SHP77 (cell line): ENCODE data around the gene MORN5.
A peak's percentile ranks its signal among the peaks of the same experiment; 100 is the strongest.

Experiments
- DNase-seq, 2 experiments: peaks; one replicate each; lab custom pipeline; 2025; lab: John Stamatoyannopoulos, UW

Gene MORN5

DNA sequence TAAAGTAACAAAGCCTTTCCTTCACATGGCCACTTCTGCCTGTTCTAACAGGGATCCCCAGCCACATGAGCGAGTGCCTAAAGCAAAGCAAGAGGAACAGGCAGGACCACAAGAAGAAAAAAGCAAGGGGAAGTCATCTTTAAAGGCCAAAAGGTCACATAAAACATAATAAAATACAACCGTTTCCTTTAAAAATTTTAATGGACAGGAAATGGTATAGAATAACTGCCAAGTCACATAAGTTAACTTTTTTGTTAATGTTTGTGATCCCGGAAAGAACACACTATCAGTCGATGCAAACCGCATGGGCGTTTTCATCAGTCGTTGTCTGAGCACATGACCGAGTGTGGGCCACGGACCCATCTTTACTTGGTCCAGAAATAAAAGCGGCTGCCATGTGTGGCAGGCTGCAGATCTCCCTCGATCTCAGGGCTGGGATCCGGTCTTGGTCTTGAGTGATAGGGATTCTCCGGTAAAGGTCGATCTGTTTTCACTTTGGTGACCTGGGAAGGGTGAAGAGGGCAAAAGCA is 15.8 kb upstream of the MORN5 start:
- DNase-seq = no peak

DNA sequence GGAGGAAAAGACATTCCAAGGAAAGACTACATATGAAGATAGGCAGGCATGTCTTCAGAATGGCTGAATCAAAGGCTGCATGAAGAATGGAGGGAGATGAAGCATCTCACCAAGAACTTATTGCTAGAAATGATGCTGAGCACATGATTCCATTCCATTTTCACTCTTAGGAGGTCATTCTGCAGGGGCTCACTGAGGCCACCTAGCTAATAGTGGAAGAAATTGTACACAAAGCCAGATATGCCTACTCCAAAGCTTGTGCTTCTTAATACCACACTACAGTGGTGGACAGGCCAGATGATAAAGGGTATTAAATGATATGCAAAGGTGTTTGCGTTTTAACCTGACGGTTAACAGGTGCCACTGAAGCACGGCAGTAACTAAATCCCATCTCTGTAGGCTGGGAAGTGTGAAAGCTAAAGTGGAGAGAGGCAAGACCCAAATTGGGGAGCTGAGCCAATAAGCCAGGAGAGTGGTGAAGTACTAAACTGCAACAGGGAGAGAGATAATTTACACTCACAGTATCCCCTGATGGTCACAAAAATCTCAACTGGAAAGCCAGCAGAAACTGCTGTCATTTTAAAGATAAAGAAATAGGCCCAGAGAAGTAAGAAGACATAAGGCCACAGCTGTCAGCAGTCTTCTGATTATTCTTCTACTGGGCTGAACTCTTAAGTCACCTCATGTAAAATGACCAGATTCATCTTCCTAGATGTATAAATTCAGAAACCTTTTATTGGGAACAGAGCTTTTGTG is 14.7 kb upstream of the MORN5 start:
- no peak for DNase-seq

DNA sequence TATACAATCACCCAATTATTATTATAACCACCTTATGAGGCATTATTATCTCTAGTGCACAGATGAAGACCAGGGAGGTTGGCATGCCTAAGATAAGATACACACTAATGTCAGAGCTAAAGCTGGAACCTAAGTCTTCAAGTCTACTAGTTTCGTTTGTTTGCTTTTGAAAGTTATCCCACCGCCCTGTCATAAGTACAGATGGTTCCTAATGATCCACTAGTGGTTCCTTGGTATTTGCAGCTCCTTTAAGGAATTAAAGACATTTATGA is 14.2 kb upstream of the MORN5 start:
- no peak for DNase-seq

DNA sequence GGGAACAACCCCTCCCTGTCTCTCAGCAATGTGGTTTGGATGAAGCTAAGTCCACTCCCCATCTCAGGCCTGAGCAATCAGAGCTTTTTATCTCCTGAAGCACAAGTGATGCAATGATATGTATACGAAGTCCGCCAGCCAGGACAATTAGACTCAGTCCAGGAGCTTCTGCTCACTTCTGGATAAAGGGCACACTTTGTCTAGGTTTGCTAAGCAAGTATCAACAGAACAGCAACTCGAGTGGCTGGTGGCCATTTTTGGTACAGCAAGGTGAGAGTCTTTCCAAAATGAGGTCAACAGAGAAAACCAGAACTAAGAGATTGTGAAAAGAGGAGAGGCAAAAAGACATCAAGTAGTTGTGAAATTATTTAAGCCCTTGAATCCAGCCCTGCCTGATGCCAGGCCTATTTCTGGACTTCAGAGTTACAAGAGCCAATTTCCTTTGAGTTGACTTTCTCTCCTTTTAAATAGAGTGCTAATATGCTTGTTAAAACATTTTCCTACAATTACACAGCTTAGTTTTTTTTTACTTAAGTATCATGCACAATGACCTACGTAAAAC is 8.4 kb upstream of the MORN5 start:
- no peak for DNase-seq

GRCh38 chr9:122155796-122156195 is 3.9 kb upstream of the MORN5 start:
- DNase-seq = no peak

DNA sequence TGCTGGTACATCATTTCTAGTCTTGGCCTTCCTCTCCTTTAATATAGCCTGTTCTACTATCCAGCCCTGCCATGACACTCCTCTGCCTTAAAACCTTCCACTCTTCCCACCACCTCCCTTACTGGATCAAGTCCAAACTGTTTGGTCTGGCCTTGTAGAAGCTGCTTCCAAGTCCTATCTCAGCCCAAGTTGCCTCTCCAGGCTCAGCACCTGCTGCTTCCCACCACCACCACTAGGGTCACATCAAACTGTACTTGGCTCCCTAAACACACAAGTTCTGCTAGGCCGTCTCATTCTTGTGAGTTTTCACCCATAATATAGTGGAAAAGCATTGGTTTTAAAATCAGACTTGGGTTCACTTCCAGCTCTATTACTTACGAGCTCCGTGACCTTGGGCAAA is 1.5 kb upstream of the MORN5 start:
- peak; percentile 34 to 64 for DNase-seq

DNA sequence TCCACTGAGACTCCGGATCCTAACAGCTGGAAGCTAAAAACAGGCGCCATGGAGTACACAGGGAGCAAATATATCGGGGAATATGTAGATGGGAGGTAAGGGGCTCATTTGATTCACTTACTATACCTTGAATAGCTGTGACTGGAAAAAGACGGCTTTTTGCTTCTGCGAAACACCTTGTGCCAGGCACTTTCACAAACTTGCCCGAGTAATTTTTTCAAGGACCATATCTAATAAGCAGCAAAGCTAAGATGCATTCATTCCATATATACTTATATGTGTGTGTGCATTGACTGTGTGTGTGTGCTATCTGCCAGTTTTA is 178 bp downstream of the MORN5 start:
- DNase-seq = no peak

DNA sequence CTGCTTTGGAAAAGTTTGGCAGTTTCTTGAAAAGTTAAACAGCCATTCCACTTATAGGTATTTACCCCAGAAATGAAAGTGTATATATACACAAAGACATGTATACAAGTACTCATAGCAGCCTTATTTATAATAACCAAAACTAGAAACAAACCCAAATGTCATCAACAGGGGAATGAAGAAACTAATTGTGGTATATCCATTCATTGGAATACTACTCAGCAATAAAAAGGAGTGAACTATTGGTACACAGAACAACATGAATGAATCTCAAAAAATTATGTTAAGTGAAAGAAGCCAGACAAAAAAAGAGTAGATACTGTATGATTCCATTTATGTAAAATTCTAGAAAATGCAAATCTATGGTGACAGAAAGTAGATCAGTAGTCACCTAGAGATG is 2.7 kb downstream of the MORN5 start:
- DNase-seq = no peak

GRCh38 chr9:122164286-122164685 is 4.6 kb downstream of the MORN5 start:
- no peak for DNase-seq

DNA sequence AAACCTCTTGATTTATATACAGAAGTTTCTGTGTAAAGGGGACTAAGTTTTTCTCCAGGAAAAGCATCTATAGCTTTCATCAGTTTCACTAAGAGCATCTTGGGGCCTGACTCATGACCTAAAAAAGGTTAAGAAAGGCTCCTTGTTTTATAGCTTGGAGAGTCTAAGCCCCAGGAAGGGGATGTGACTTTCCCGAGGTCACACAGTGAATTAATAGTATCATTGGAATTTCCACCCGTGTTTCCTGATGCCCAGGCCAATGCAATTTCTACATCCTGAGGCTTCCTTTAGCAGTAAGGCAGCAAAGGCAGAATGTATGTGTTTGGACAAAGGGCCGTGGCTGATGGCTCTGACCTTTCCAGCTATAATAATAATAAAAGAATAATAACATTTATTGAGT is 8.6 kb downstream of the MORN5 start:
- DNase-seq = no peak

DNA sequence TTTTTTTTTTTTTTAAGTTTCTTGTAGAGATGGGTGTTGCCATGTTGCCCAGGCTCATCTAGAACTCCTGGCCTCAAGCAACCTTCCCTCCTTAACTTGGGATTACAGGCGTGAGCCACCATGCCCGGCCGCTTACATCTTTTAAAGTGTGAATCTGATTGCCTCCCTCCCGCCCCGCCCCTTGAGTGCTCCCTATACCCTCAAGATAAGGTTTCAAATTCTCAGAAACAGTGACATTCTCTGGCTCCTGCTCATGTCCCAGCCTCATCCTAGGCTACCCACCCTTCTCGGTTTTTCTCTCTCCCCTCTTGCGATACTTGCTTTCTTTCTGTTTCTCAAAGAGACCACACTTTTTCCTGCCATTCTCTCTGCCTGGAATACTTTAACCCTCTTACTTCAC is 12.4 kb downstream of the MORN5 start:
- DNase-seq = no peak

- no peak for DNase-seq
Observed at GRCh38 chr9:122173670-122174069, 14.0 kb downstream of the MORN5 start.

GRCh38 chr9:122176916-122177315 is 17.2 kb downstream of the MORN5 start:
- DNase-seq = no peak

GRCh38 chr9:122179054-122179689 is 19.5 kb downstream of the MORN5 start:
- DNase-seq = no peak

DNA sequence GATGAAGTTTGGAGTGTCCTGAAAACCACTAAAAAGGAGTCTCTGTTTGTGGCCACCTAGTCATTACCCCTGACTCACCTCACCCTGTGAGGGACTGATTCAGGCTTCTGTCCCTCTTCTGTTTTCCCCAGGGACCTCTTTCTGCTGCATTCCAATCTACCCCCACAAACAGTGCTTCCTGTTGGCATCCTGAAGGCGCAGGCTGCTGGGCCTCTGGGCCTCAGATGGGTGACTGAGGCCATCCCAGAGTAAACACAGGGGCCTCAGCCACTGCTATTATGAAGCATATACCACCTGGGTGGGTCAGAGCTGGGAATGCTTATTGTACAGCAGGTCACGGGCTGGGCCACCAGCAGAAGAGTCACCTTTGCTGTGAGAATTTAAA is 20.0 kb downstream of the MORN5 start:
- no peak for DNase-seq

- peak; percentile 28 to 75 for DNase-seq
Observed at GRCh38 chr9:122180633-122181032, 20.9 kb downstream of the MORN5 start.

GRCh38 chr9:122183501-122183900 is 23.8 kb downstream of the MORN5 start:
- DNase-seq = no peak

DNA sequence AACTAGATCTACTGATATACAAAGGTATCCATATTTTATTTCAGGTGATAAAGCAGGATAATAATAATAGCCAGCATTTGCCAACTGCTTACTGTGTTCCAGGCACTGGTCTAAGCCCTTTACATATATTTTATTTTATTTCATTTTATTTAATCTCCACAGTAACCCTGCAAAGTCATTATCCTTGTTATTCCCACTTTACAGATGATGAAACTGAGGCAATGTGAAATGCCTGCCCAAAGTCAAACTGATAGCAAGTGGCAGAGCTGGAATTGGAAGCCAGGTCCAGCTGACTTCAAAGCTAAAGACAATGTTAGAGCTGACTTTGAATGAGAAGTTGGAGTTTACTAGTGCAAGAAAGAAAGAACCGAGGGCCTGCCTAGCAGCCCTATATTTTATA is 24.8 kb downstream of the MORN5 start:
- no peak for DNase-seq

GRCh38 chr9:122186301-122186700 is 26.6 kb downstream of the MORN5 start:
- no peak for DNase-seq

DNA sequence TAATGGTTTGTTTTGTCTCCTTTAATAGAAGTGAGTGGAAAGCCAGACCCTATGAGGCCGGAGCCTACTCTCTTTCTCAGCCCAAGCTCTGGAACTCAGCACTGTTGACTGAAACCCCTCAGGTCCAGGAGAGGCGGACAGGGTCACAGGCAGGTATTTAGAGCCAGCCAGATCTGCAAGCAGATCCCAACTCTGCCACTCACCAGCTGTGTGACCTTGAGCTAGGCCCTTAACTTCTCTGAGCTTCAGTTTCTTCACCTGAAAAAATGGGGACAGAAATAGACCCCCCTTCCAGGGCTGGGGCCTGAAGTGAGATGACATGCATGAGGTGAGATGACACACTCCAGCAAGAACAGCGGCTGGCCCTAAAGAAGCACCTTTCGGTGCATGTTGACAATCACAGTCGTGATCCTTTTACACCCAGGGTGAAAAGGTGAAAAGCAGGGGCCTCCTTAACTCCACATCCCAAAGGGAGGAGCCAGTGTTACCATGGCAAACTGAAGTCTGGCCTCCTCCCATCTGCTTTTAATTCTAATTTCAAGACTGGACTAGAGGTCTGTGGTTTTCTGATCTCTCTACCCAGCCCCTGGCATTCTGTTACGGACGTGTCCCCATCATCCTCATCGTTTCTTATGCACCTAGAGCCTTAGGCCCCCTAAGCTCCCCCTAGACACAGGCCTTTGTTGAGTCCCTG is 27.2 kb downstream of the MORN5 start:
- no peak for DNase-seq

- DNase-seq = no peak
Observed at GRCh38 chr9:122188369-122188768, 28.7 kb downstream of the MORN5 start.

GRCh38 chr9:122190597-122191381 is 31.1 kb downstream of the MORN5 start:
- DNase-seq = peak; percentile 50 to 53
